ENCODE results near the gene WDR35.

DNA sequence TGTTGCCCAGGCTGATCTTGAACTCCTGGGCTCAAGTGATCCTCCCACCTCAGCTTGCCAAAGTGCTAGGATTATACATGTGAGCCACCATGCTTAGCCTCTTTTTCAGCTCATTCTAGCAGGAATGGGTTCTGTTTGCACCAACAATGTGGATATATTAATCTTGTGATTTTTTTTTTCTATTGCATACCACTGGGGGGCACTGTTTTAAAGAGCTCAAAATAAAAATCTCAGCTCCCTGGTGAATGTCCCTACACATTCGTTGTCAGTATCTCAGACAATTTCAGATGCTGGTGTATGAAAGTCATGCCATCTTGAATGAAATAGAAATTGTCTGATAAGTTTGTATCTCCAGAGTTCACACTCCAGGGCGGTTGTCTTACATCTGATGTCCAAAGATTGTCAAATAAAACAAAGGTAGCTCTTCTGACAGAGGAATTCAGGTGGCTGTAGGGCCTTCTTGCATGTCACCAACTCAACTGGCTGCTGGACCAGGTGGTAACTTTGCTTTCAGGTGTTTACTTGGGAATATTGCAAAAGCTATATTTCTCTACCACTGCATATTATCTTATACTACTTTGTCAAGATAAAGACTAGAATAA lies 25.7 kb upstream of the WDR35 start:
- no peak for TF ChIP-seq POLR2AphosphoS5 (IDR thresholded peaks at IDR 0.05)
- TF ChIP-seq, protein P1, sequence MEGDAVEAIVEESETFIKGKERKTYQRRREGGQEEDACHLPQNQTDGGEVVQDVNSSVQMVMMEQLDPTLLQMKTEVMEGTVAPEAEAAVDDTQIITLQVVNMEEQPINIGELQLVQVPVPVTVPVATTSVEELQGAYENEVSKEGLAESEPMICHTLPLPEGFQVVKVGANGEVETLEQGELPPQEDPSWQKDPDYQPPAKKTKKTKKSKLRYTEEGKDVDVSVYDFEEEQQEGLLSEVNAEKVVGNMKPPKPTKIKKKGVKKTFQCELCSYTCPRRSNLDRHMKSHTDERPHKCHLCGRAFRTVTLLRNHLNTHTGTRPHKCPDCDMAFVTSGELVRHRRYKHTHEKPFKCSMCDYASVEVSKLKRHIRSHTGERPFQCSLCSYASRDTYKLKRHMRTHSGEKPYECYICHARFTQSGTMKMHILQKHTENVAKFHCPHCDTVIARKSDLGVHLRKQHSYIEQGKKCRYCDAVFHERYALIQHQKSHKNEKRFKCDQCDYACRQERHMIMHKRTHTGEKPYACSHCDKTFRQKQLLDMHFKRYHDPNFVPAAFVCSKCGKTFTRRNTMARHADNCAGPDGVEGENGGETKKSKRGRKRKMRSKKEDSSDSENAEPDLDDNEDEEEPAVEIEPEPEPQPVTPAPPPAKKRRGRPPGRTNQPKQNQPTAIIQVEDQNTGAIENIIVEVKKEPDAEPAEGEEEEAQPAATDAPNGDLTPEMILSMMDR (IDR thresholded peaks at IDR 0.05) = peak; percentile 18 to 59 (median 54)
- no peak for TF ChIP-seq POLR2A (IDR thresholded peaks at IDR 0.05)

Measured in sigmoid colon (tissue), 4 donors.